Naive thymus-derived CD4-positive, alpha-beta T cell (primary cell): ENCODE data around the gene FTCD. TPM values are rescaled to one million over a fixed set of nuclear protein-coding genes. Genes with fewer than 3 reads are reported as not detected.
"Not testable (repeated sequence)": the region's sequence is repeated elsewhere in the genome, so short reads cannot be mapped to it uniquely, and the experiment has no call there.

ENCODE experiments used
- ATAC-seq: fragments of 150-1000 bp; cut with Tn5 transposase; 2 replicates; pipeline ENCODE4 v1.10.0; 2021; ENCODE audit warnings: mild to moderate bottlenecking, moderate library complexity
- CTCF ChIA-PET: fragments of 350-600 bp; sonication (Branson Sonifier 250); formaldehyde crosslinking; loops from one replicate; lab custom pipeline; 2021; ENCODE audit warnings: antibody characterized with exemption; lab: Charles Lee
- POLR2A ChIA-PET: fragments of 350-600 bp; sonication (Branson Sonifier 250); formaldehyde crosslinking; loops from one replicate; lab custom pipeline; 2021; ENCODE audit warnings: antibody characterized with exemption, inconsistent platforms; lab: Charles Lee
- DNase-seq, 9 donors: peaks; one replicate each; pipeline versions ENCODE4 v3.0.0 to v3.0.0-alpha.2; 2020 to 2022; ENCODE audit warnings: mixed read lengths in 1 of 9
- H3K27ac ChIP-seq: one replicate; pipeline ENCODE4 v1.7.0; 2013; ENCODE audit warnings: mild to moderate bottlenecking, low read depth, low read length, moderate library complexity
- H3K27me3 ChIP-seq, 2 donors: one replicate each; pipeline ENCODE4 v1.7.0; 2013; ENCODE audit warnings: low read length in 2 of 2, mild to moderate bottlenecking in 2 of 2, moderate library complexity in 2 of 2; ENCODE audit not compliant: control insufficient read depth in 2 of 2, insufficient read depth in 2 of 2
- H3K36me3 ChIP-seq, 3 experiments: 1 replicate in 2 of 3; 2 replicates in 1 of 3; pipeline ENCODE4 v1.7.0; 2013; ENCODE audit warnings: low read length in 3 of 3, mild to moderate bottlenecking in 3 of 3, moderate library complexity in 1 of 3; ENCODE audit not compliant: insufficient read depth in 3 of 3, control insufficient read depth in 2 of 3
- H3K4me1 ChIP-seq, 2 donors: one replicate each; pipeline ENCODE4 v1.7.0; 2013; ENCODE audit warnings: low read length in 2 of 2, mild to moderate bottlenecking in 2 of 2, moderate library complexity in 1 of 2; ENCODE audit not compliant: control insufficient read depth in 2 of 2, insufficient read depth in 2 of 2
- H3K4me3 ChIP-seq: 2 replicates; pipeline ENCODE4 v1.7.0; 2013; ENCODE audit warnings: mild to moderate bottlenecking, low read length
- H3K9me3 ChIP-seq, 3 experiments: 1 replicate in 2 of 3; 2 replicates in 1 of 3; pipeline ENCODE4 v1.7.0; 2013; ENCODE audit warnings: low read length in 3 of 3; ENCODE audit not compliant: control insufficient read depth in 2 of 3
- H3K27ac Mint-ChIP-seq, 9 donors: one replicate each; pipeline ENCODE4 v1.8.0; 2020 to 2022; ENCODE audit warnings: mixed read lengths in 9 of 9, mild to moderate bottlenecking in 8 of 9, moderate library complexity in 5 of 9, inconsistent platforms in 2 of 9
- H3K27me3 Mint-ChIP-seq, 5 donors: one replicate each; pipeline ENCODE4 v1.8.0; 2021 to 2022; ENCODE audit warnings: mixed read lengths in 5 of 5, mild to moderate bottlenecking in 1 of 5
- H3K36me3 Mint-ChIP-seq, 5 donors: one replicate each; pipeline ENCODE4 v1.8.0; 2020 to 2022; ENCODE audit warnings: mixed read lengths in 5 of 5, mild to moderate bottlenecking in 3 of 5, inconsistent platforms in 1 of 5
- H3K4me1 Mint-ChIP-seq, 7 donors: one replicate each; pipeline ENCODE4 v1.8.0; 2020 to 2022; ENCODE audit warnings: mixed read lengths in 7 of 7, mild to moderate bottlenecking in 3 of 7, inconsistent platforms in 1 of 7
- H3K4me3 Mint-ChIP-seq, 10 donors: one replicate each; pipeline ENCODE4 v1.8.0; 2020 to 2022; ENCODE audit warnings: mild to moderate bottlenecking in 10 of 10, mixed read lengths in 10 of 10, moderate library complexity in 6 of 10, inconsistent platforms in 2 of 10
- H3K9me3 Mint-ChIP-seq, 11 donors: one replicate each; pipeline ENCODE4 v1.8.0; 2020 to 2022; ENCODE audit warnings: mixed read lengths in 11 of 11, mild to moderate bottlenecking in 4 of 11, inconsistent platforms in 1 of 11, moderate library complexity in 1 of 11
- intact Hi-C, 2 donors: fragments of 100-400 bp; cut with micrococcal nuclease; formaldehyde crosslinking; loops; one replicate each; pipeline ENCODE4 v1.15.1; 2023
- polyA plus RNA-seq, 2 donors: library from polyadenylated mRNA; unstranded; fragments of 300-500 nt; fragmentation: Illumina TruSeq; gene quantifications; one replicate each; pipeline ENCODE4 v1.2.3, GENCODE V29; 2021
- total RNA-seq, 6 experiments: library from RNA in 5 of 6; stranded (reverse) in 5 of 6; gene quantifications; 1 replicate in 5 of 6; 2 replicates in 1 of 6; pipeline ENCODE4 v1.2.3 and lab custom pipeline; 2021 to 2026

FTCD gene
- total and polyA plus RNA-seq, 7 experiments from 2014 or later = 0.29 to 5.7 (median 2.0) TPM; not detected in 2

DNA sequence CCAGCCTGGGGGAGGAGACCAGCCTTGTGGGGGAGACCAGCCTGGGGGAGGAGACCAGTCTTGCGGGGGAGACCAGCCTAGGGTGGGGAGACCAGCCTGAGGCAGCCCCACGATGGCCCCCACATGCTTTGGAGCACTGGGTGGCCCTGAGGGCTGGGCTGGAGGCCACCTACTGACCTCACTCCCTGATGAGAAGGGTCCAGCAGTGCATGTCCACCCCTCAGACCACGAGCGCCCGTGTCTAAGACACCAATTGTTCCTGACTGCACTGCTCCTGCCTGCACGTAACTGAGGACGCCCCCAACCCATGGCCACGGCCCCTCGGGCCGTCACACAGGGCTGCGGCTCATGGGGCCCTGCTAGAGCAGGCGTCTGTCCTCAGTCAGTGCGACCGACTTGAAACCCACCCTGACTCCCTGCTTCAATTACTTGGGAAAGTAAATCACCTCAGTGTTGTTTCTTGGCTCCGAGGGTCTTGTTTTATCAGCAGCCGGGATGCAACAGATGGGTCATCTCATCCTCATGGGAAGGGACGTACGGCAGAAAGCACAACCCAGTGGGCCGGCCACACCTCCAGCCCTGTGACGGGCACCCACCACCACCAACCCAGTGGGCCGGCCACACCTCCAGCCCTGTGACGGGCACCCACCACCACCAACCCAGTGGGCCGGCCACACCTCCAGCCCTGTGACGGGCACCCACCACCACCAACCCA, 28.7 kb upstream of the FTCD start, which contains the start of gene SPATC1L:
Gene SPATC1L, minus strand, starts transcription at position 550 of the 715 bp plus-strand sequence. CDS start 1,643 bp downstream, outside the sequence.
- Histone ChIP-seq H3K36me3 (peaks cover 0 to 6% (median 0%) of the 10 kb centered on the region in 3 experiments), H3K27ac (peak within 1 kb of the TSS; percentile 68), H3K4me3 (peak within 1 kb of the TSS; percentile 68), H3K4me1 (peaks cover 0 to 5% of the 10 kb centered on the region in 2 donors), H3K27me3 (no peaks in the 10 kb centered on the region), H3K9me3 (no peaks in the 10 kb centered on the region)
- peak within 1 kb of the TSS; percentile 80 to 92 (median 86) for H3K4me3 Mint-ChIP-seq
- H3K9me3 Mint-ChIP-seq = peaks cover 0 to 1% (median 0%) of the 10 kb centered on the region in 11 donors
- H3K4me1 Mint-ChIP-seq = peaks cover 0 to 16% (median 10%) of the 10 kb centered on the region in 7 donors
- CTCF ChIA-PET = no interaction called here
- POLR2A ChIA-PET = no interaction called here
- ATAC-seq = peak; percentile 3
- H3K27ac Mint-ChIP-seq = peak within 1 kb of the TSS; percentile 75 to 91 (median 86)
- peaks cover 0 to 7% (median 0%) of the 10 kb centered on the region in 5 donors for H3K36me3 Mint-ChIP-seq
- no peaks in the 10 kb centered on the region for H3K27me3 Mint-ChIP-seq
- peak in 2 of 9 donors; percentile 59 to 61 for DNase-seq
- intact Hi-C loops = loop anchor here (1.0 to 2.0 kb wide), 5 partner anchors 13 to 140 kb away; partner anchors contain the start of genes LSS (in 2 of the 2) and PCNT (in 1 of the 2)

- H3K4me3 ChIP-seq, H3K36me3 ChIP-seq, H3K27me3 Mint-ChIP-seq, CTCF ChIA-PET, H3K9me3 Mint-ChIP-seq, H3K27me3 ChIP-seq, H3K36me3 Mint-ChIP-seq, H3K9me3 ChIP-seq, POLR2A ChIA-PET, ATAC-seq, DNase-seq, intact Hi-C loops, H3K4me1 ChIP-seq, H3K27ac ChIP-seq: not testable (repeated sequence)
- Mint-ChIP-seq H3K4me3 (peak overlapping the region in 6 of 10 donors; percentile 40 to 65 (median 53)), H3K27ac (peak overlapping the region in 1 of 9 donors; percentile 36), H3K4me1 (peaks cover 0 to 16% (median 10%) of the 10 kb centered on the region in 7 donors)
Measured at GRCh38 chr21:46183337-46183909, 28.0 kb upstream of the FTCD start.

GRCh38 chr21:46182548-46183336, 27.4 kb upstream of the FTCD start:
- H3K27ac Mint-ChIP-seq = peak overlapping the region in 1 of 9 donors; percentile 36

DNA sequence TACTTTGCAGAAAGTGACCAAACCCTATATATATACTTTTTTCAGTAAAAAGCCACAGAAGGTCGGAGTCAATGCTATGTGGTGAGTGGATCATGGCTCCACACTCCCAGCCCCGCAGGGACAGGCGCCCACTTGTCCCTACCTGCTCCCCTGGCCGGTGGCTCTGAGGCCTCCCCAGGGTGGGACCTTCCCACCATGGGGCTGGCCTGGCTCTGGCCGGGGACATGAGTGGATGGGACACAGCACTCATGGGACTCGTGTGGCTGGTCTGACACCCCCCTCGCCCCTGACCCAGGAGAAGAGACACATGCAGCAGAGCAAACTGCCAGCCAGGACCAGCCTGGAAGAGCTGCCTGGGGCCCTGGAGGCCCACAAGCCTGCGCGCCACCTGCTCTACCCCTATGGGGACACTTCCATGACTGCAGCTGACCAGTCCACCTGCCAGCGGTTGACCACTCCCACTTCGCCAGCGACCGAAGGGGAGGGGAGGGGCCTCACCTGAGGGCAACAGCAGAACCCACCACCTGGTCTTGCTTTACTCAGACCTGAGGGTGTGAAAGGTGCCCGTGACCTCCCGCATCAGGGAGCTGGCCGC, 26.7 kb upstream of the FTCD start:
- ATAC-seq = no peak
- peak overlapping the region in 4 of 10 donors; percentile 9 to 39 (median 31) for H3K4me3 Mint-ChIP-seq
- peaks cover 0 to 4% (median 0%) of the 10 kb centered on the region in 11 donors for H3K9me3 Mint-ChIP-seq
- POLR2A ChIA-PET = no interaction called here
- intact Hi-C loops = no loop called here
- no peak overlapping the region for H3K4me3 ChIP-seq
- no peaks in the 10 kb centered on the region for H3K36me3 Mint-ChIP-seq
- H3K27ac Mint-ChIP-seq = no peak overlapping the region
- no peak for DNase-seq
- no peak overlapping the region for H3K27ac ChIP-seq
- no peaks in the 10 kb centered on the region for H3K9me3 ChIP-seq
- H3K4me1 ChIP-seq = peaks cover 0 to 5% of the 10 kb centered on the region in 2 donors
- no peaks in the 10 kb centered on the region for H3K36me3 ChIP-seq
- peaks cover 0 to 16% (median 10%) of the 10 kb centered on the region in 7 donors for H3K4me1 Mint-ChIP-seq
- CTCF ChIA-PET = no interaction called here
- H3K27me3 ChIP-seq = no peaks in the 10 kb centered on the region
- no peaks in the 10 kb centered on the region for H3K27me3 Mint-ChIP-seq

More at GRCh38 chr21:46182548-46183336, 27.4 kb upstream of the FTCD start:
- peak overlapping the region in 6 of 10 donors; percentile 40 to 65 (median 53) for H3K4me3 Mint-ChIP-seq
- intact Hi-C loops = no loop called here
- Histone ChIP-seq H3K36me3 (no peaks in the 10 kb centered on the region), H3K27me3 (no peaks in the 10 kb centered on the region), H3K4me1 (peaks cover 0 to 5% of the 10 kb centered on the region in 2 donors), H3K9me3 (no peaks in the 10 kb centered on the region), H3K4me3 (no peak overlapping the region), H3K27ac (no peak overlapping the region)
- DNase-seq (no peak), ATAC-seq (no peak)
- no peaks in the 10 kb centered on the region for H3K27me3 Mint-ChIP-seq
- H3K9me3 Mint-ChIP-seq = peaks cover 0 to 1% (median 0%) of the 10 kb centered on the region in 11 donors
- POLR2A ChIA-PET = no interaction called here
- CTCF ChIA-PET = no interaction called here
- H3K36me3 Mint-ChIP-seq = no peaks in the 10 kb centered on the region
- peaks cover 0 to 16% (median 10%) of the 10 kb centered on the region in 7 donors for H3K4me1 Mint-ChIP-seq

- intact Hi-C loops = no loop called here
Measured at GRCh38 chr21:46181436-46181835, 26.1 kb upstream of the FTCD start.

GRCh38 chr21:46180778-46181391, 25.5 kb upstream of the FTCD start:
- CTCF ChIA-PET = no interaction called here
- peaks cover 0 to 6% (median 0%) of the 10 kb centered on the region in 5 donors for H3K27me3 Mint-ChIP-seq
- intact Hi-C loops = no loop called here

More at GRCh38 chr21:46181436-46181835, 26.1 kb upstream of the FTCD start:
- Mint-ChIP-seq H3K9me3 (peaks cover 0 to 8% (median 3%) of the 10 kb centered on the region in 11 donors), H3K4me1 (peaks cover 0 to 16% (median 10%) of the 10 kb centered on the region in 7 donors), H3K4me3 (no peak overlapping the region), H3K36me3 (no peaks in the 10 kb centered on the region), H3K27ac (no peak overlapping the region), H3K27me3 (peaks cover 0 to under 1% (median 0%) of the 10 kb centered on the region in 5 donors)
- POLR2A ChIA-PET = no interaction called here
- ATAC-seq (no peak), DNase-seq (no peak)
- no peaks in the 10 kb centered on the region for H3K36me3 ChIP-seq
- no peaks in the 10 kb centered on the region for H3K9me3 ChIP-seq
- no peak overlapping the region for H3K27ac ChIP-seq
- CTCF ChIA-PET = no interaction called here
- peaks cover 0 to 5% of the 10 kb centered on the region in 2 donors for H3K4me1 ChIP-seq
- H3K27me3 ChIP-seq = no peaks in the 10 kb centered on the region
- H3K4me3 ChIP-seq = no peak overlapping the region

More at GRCh38 chr21:46180778-46181391, 25.5 kb upstream of the FTCD start:
- Histone ChIP-seq H3K27ac (no peak overlapping the region), H3K4me3 (no peak overlapping the region), H3K27me3 (no peaks in the 10 kb centered on the region), H3K9me3 (no peaks in the 10 kb centered on the region), H3K4me1 (peaks cover 0 to 5% of the 10 kb centered on the region in 2 donors), H3K36me3 (no peaks in the 10 kb centered on the region)
- Mint-ChIP-seq H3K4me1 (peaks cover 0 to 16% (median 10%) of the 10 kb centered on the region in 7 donors), H3K4me3 (no peak overlapping the region), H3K9me3 (peaks cover 0 to 14% (median 8%) of the 10 kb centered on the region in 11 donors), H3K27ac (no peak overlapping the region), H3K36me3 (peaks cover 0 to 4% (median 0%) of the 10 kb centered on the region in 5 donors)
- POLR2A ChIA-PET = no interaction called here
- DNase-seq = no peak
- ATAC-seq = no peak
